Stomach (tissue), 4 donors: Measurements from ENCODE around the gene CYS1.

Source experiments
- CTCF ChIP-seq, 7 experiments: fragments of 450-650 bp in 4 of 7; fragments of 200-600 bp in 3 of 7; sonication (generic) in 3 of 7; IDR thresholded peaks; one replicate each; pipeline ENCODE4 v1.5.1; 2016 to 2019; ENCODE audit warnings: antibody characterized with exemption in 7 of 7, control low read depth in 2 of 7, mild to moderate bottlenecking in 1 of 7
- POLR2A ChIP-seq, 4 donors: fragments of 450-650 bp; IDR thresholded peaks; one replicate each; pipeline ENCODE4 v1.6.1; 2016; ENCODE audit warnings: antibody characterized with exemption in 4 of 4, control low read depth in 2 of 4, mild to moderate bottlenecking in 1 of 4, moderate library complexity in 1 of 4
- POLR2AphosphoS5 ChIP-seq, 3 donors: sonication (generic); formaldehyde crosslinking; IDR thresholded peaks; one replicate each; pipeline ENCODE4 v1.6.1; 2016; ENCODE audit warnings: antibody characterized with exemption in 3 of 3

- no peak for TF ChIP-seq CTCF (IDR thresholded peaks at IDR 0.05)
- no peak for TF ChIP-seq POLR2AphosphoS5 (IDR thresholded peaks at IDR 0.05)
- TF ChIP-seq POLR2A (IDR thresholded peaks at IDR 0.05), result no peak
Measured at GRCh38 chr2:10120877-10121574, 40.8 kb upstream of the CYS1 start.
